Measurements from ENCODE around the gene ALDH1A3.

The ALDH1A3 gene

GRCh38 chr15:100951965-100952364 is 72.3 kb downstream of the ALDH1A3 start:
- no peak for DNase-seq (ENCODE audit: low read depth in 2 of 2)

- DNase-seq (ENCODE audit: low read depth in 2 of 2): no peak
Measured at GRCh38 chr15:100952566-100952965, 72.9 kb downstream of the ALDH1A3 start.

- DNase-seq (ENCODE audit: low read depth in 2 of 2): no peak
Measured at GRCh38 chr15:100958326-100959065, 78.9 kb downstream of the ALDH1A3 start.

- no peak for DNase-seq (ENCODE audit: low read depth in 2 of 2)
Measured at GRCh38 chr15:100959066-100960050, 79.7 kb downstream of the ALDH1A3 start.
